22Rv1 (cell line): ENCODE results near the gene CD44.

Source experiments
- ZFX ChIP-seq: fragments of 450-650 bp; IDR thresholded peaks from 2 replicates; pipeline ENCODE4 v1.6.1; 2017; ENCODE audit warnings: antibody characterized with exemption, borderline replicate concordance
- TF ChIP-seq, protein P1 (sequence below): fragments of 450-650 bp; IDR thresholded peaks from 2 replicates; pipeline ENCODE4 v1.5.1; 2017; ENCODE audit warnings: mild to moderate bottlenecking

DNA sequence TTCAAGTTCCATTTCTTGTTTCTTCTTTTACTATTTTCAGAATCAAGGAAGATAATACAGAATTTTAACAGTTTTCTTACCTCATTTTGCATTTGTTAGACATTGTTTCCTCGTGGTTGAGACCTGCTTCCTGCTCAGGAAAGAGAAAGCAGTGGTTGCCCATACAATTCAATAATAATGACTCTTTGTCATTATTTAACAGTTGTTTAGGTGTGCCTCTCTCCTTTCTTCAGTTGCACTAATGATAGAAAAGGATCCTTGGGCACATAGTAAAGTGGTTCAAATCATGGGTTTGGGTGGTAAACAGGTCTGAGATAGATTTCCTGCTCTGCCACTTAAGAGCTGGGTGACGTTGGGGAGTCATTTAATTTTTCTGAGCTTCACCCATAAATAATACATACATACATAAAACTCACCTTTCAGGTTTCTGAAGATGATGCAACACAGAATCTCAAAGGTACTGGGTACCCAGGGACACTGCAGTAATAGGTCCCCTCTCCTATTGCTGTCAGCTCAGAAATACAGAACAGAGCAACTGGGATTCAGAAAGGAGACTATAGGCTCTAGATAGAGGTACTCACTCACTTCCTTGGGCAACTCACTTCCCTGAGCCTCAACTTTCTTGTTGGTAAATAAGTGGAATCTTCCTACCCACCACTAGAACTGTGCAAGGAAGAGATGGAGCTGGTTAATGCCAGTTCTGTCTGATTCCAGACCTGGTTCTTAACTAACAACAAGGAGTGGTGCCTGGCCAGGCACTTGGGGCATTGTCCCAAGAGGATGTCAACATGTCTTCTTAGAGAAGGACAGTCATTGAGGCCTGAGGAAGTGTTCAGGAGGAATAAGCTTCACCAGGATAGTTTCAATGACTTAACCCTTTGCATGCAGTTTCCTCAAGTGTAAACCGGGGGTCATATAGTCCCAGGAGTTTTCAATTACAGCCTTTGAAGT lies 34.9 kb downstream of the CD44 start:
- TF ChIP-seq, protein P1, sequence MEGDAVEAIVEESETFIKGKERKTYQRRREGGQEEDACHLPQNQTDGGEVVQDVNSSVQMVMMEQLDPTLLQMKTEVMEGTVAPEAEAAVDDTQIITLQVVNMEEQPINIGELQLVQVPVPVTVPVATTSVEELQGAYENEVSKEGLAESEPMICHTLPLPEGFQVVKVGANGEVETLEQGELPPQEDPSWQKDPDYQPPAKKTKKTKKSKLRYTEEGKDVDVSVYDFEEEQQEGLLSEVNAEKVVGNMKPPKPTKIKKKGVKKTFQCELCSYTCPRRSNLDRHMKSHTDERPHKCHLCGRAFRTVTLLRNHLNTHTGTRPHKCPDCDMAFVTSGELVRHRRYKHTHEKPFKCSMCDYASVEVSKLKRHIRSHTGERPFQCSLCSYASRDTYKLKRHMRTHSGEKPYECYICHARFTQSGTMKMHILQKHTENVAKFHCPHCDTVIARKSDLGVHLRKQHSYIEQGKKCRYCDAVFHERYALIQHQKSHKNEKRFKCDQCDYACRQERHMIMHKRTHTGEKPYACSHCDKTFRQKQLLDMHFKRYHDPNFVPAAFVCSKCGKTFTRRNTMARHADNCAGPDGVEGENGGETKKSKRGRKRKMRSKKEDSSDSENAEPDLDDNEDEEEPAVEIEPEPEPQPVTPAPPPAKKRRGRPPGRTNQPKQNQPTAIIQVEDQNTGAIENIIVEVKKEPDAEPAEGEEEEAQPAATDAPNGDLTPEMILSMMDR, result no peak
- no peak for TF ChIP-seq ZFX
